Neural crest cell (in vitro differentiated cells): Measurements from ENCODE around the gene CXCL16. TPM values are rescaled to one million over a fixed set of nuclear protein-coding genes. Genes with fewer than 3 reads are reported as not detected.
"Not testable (repeated sequence)": the region's sequence is repeated elsewhere in the genome, so short reads cannot be mapped to it uniquely, and the experiment has no call there.

ENCODE experiments used
- DNase-seq: peaks from one replicate; pipeline ENCODE4 v3.0.0; 2021; ENCODE audit warnings: low read depth, mixed read lengths, low spot score
- H3K27ac Mint-ChIP-seq: one replicate; pipeline ENCODE4 v1.8.0; 2021; ENCODE audit warnings: mild to moderate bottlenecking, mixed read lengths; ENCODE audit not compliant: unreplicated experiment
- H3K27me3 Mint-ChIP-seq: 2 replicates; pipeline ENCODE4 v1.8.0; 2021; ENCODE audit warnings: low read depth, mild to moderate bottlenecking, mixed read lengths
- H3K36me3 Mint-ChIP-seq: 2 replicates; pipeline ENCODE4 v1.8.0; 2021; ENCODE audit warnings: low read depth, mild to moderate bottlenecking, mixed read lengths
- H3K4me1 Mint-ChIP-seq: 2 replicates; pipeline ENCODE4 v1.8.0; 2021; ENCODE audit warnings: mixed read lengths
- H3K4me3 Mint-ChIP-seq: one replicate; pipeline ENCODE4 v1.8.0; 2021; ENCODE audit warnings: mild to moderate bottlenecking, mixed read lengths
- H3K9me3 Mint-ChIP-seq: 2 replicates; pipeline ENCODE4 v1.8.0; 2021; ENCODE audit warnings: mixed read lengths
- total RNA-seq: library from RNA; stranded (reverse); gene quantifications from 2 replicates; pipeline ENCODE4 v1.2.1, GENCODE V29; 2021
- TF ChIP-seq, protein P1 (sequence below): fragments of 200-600 bp; sonication (generic); conservative IDR thresholded peaks from 2 replicates; pipeline ENCODE4 v1.5.0; 2021; ENCODE audit warnings: antibody characterized with exemption, mild to moderate bottlenecking

CXCL16 gene
- total RNA-seq, 1 donor from 2014 or later: not detected

DNA sequence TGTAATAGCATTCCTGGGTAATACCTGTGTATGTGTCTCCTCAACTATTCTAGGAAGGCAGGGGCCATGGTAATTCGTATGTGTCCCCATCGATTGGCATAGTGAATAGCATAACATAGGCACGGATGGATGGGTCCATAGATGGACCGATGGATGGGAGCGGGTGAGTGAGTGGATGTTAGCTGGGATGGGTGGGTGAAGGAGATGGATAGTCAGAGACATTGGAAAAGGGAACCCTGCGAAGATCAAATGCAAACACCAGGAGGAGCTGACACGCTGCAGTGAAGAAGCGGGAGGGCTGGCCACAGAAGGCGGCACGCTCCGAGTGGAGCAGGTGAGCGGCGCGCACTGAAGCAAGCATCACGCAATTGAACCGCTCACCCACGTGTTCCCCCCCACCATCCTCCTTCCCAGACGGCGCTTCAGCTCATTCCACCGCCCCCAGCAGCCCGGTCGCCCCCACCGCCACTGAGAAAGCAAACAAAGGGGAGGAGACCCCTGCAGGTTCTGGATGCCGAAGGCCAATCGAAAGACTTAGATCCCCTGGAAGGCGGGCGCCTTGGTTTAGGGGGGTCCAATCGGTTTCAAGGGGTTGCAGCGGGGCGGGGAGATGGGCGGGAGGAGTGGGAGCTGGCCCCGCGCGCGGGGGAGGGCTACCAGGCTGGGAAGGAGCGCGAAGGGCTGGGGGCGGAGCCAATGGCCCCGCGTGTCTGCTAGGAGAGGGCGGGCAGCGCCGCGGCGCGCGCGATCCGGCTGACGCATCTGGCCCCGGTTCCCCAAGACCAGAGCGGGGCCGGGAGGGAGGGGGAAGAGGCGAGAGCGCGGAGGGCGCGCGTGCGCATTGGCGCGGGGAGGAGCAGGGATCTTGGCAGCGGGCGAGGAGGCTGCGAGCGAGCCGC is 29.7 kb downstream of the CXCL16 start, which contains the start of gene ARRB2:
Gene ARRB2, plus strand, starts transcription at position 839 of the 899 bp plus-strand sequence. CDS start 90 bp downstream, outside the sequence.
- H3K27ac Mint-ChIP-seq: peak within 1 kb of the TSS; percentile 65
- peak; percentile 95 for DNase-seq
- TF ChIP-seq, protein P1, sequence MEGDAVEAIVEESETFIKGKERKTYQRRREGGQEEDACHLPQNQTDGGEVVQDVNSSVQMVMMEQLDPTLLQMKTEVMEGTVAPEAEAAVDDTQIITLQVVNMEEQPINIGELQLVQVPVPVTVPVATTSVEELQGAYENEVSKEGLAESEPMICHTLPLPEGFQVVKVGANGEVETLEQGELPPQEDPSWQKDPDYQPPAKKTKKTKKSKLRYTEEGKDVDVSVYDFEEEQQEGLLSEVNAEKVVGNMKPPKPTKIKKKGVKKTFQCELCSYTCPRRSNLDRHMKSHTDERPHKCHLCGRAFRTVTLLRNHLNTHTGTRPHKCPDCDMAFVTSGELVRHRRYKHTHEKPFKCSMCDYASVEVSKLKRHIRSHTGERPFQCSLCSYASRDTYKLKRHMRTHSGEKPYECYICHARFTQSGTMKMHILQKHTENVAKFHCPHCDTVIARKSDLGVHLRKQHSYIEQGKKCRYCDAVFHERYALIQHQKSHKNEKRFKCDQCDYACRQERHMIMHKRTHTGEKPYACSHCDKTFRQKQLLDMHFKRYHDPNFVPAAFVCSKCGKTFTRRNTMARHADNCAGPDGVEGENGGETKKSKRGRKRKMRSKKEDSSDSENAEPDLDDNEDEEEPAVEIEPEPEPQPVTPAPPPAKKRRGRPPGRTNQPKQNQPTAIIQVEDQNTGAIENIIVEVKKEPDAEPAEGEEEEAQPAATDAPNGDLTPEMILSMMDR: peak; percentile 73
- no peaks in the 10 kb centered on the region for H3K36me3 Mint-ChIP-seq
- H3K9me3 Mint-ChIP-seq: no peaks in the 10 kb centered on the region
- peak within 1 kb of the TSS; percentile 88 for H3K4me3 Mint-ChIP-seq
- peaks cover 27% of the 10 kb centered on the region for H3K4me1 Mint-ChIP-seq
- no peaks in the 10 kb centered on the region for H3K27me3 Mint-ChIP-seq

DNA sequence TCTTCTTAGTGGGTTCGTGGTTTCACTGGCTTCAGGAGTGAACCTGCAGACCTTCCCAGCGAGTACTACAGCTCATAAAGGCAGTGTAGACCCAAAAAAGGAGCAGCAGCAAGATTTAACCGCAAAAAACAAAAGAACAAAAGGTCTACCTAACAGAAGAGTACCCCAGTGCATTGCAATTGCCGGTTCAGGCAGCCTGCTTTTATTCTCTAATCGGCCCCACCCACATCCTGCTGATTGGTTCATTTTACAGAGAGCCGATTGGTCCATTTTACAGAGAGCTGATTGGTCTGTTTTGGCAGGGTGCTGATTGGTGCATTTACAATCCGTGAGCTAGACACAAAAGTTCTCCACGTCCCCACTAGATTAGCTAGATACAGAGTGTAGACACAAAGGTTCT is 31.3 kb downstream of the CXCL16 start:
- H3K4me3 Mint-ChIP-seq: peak overlapping the region; percentile 83
- no peaks in the 10 kb centered on the region for H3K36me3 Mint-ChIP-seq
- H3K4me1 Mint-ChIP-seq: peaks cover 31% of the 10 kb centered on the region
- H3K27me3 Mint-ChIP-seq: no peaks in the 10 kb centered on the region
- DNase-seq: no peak
- TF ChIP-seq, protein P1: no peak
- no peaks in the 10 kb centered on the region for H3K9me3 Mint-ChIP-seq
- no peak overlapping the region for H3K27ac Mint-ChIP-seq

DNA sequence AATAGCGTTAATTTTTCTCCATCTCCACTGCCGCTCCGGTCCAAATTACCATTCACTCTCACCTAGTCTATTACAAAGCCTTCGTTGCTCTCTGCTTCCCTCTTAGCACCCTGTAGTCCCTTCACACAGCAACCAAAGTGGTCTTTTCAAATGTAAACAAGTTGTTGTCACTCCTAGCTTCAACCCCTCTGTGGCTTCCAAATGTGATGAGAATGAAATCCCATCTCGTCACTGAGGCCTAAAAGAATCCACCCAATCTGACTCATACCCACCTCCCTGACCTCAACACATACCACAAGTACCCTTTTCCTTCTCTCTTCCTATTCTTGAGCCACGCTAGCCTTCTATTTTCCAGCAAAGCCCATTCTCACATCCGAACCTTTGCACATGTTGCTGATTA is 33.6 kb downstream of the CXCL16 start:
- no peak overlapping the region for H3K27ac Mint-ChIP-seq
- no peaks in the 10 kb centered on the region for H3K36me3 Mint-ChIP-seq
- DNase-seq: no peak
- TF ChIP-seq, protein P1: no peak
- H3K4me1 Mint-ChIP-seq: peaks cover 49% of the 10 kb centered on the region
- H3K9me3 Mint-ChIP-seq: no peaks in the 10 kb centered on the region
- no peaks in the 10 kb centered on the region for H3K27me3 Mint-ChIP-seq
- peak overlapping the region; percentile 97 for H3K4me3 Mint-ChIP-seq

DNA sequence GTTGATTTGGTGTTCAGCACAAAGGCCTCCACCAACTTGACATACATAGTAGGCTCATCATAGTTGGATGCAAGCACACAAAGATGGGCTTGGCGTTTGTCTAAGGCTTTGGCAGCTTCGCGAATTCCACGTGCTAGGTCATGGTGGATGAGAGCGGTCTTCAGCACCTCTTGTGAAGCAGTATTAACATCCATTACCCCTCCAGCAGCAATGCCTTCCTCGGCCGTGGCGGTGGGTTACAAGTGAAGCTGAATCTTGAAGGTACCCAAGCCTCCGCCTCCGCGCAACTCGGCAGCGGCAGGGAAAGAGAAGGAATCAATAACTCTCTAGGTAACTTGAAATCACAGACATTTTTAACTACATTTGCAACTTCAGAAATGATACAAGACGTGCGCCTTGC is 34.7 kb downstream of the CXCL16 start:
- Mint-ChIP-seq H3K27me3 (no peaks in the 10 kb centered on the region), H3K36me3 (no peaks in the 10 kb centered on the region), H3K4me1 (peaks cover 47% of the 10 kb centered on the region), H3K9me3 (no peaks in the 10 kb centered on the region), H3K4me3 (peak overlapping the region; percentile 97), H3K27ac (no peak overlapping the region)
- TF ChIP-seq, protein P1: no peak
- DNase-seq: no peak

DNA sequence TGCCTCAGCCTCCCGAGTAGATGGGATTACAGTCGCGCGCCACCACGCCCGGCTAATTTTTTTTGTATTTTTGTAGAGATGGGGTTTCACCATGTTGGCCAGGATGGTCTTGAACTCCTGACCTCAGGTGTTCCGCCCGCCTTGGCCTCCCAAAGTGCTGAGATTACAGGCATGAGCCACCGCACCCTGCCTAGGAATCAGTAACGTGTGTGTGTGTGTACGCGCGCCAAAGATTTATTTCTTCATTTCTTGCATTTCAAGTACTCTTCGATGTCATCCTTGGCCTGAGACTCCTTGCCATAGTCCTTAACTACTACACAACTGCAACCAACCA is 35.2 kb downstream of the CXCL16 start:
- H3K4me3 Mint-ChIP-seq: peak overlapping the region; percentile 97
- H3K27ac Mint-ChIP-seq: peak overlapping the region; percentile 99
- not testable (repeated sequence) for H3K9me3 Mint-ChIP-seq, H3K36me3 Mint-ChIP-seq, H3K27me3 Mint-ChIP-seq, DNase-seq
- peaks cover 42% of the 10 kb centered on the region for H3K4me1 Mint-ChIP-seq

DNA sequence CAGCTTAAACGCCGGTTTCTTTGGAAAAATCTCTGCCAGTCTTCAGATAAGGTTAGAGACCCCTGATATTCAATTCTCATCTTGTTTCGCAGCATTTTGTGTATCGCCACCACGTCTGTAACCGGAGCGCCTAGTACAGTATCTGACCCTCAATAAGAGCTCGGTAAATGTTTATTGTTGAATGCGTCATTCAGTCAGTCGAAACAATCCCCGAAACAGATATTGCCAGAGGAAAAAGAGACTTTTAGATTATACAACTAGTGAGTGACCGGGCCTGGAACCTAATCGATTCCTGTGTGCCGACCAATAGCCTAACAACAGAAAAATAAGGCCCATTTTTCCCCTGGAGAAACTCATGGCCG is 36.4 kb downstream of the CXCL16 start:
- Mint-ChIP-seq H3K27me3 (no peaks in the 10 kb centered on the region), H3K27ac (peak overlapping the region; percentile 50), H3K36me3 (no peaks in the 10 kb centered on the region), H3K4me1 (peaks cover 40% of the 10 kb centered on the region), H3K4me3 (peak overlapping the region; percentile 97), H3K9me3 (no peaks in the 10 kb centered on the region)
- no peak for DNase-seq
- TF ChIP-seq, protein P1: no peak
